WTC11 (cell line): ENCODE measurements around the gene REXO2. TPM values are rescaled to one million over a fixed set of nuclear protein-coding genes. Genes with fewer than 3 reads are reported as not detected.

Experiments used
- ATAC-seq: fragments of 200-7000 bp; cut with Tn5 transposase; 2 replicates; pipeline ENCODE4 v1.10.0; 2021; ENCODE audit warnings: mild to moderate bottlenecking, moderate library complexity
- CTCF ChIA-PET: fragments of 300-600 bp; sonication (Branson Sonifier 250); formaldehyde crosslinking; loops from one replicate; lab custom pipeline; 2021; ENCODE audit warnings: antibody characterized with exemption; lab: Charles Lee
- POLR2A ChIA-PET: fragments of 350-600 bp; sonication (Branson Sonifier 250); formaldehyde crosslinking; loops from one replicate; lab custom pipeline; 2021; ENCODE audit warnings: antibody characterized with exemption; lab: Charles Lee
- DNase-seq: peaks from one replicate; pipeline ENCODE4 v3.0.0; 2021; ENCODE audit warnings: low spot score
- H3K27ac Mint-ChIP-seq: 2 replicates; pipeline ENCODE4 v1.8.0; 2021; ENCODE audit warnings: mixed read lengths
- H3K27me3 Mint-ChIP-seq: 2 replicates; pipeline ENCODE4 v1.8.0; 2021; ENCODE audit warnings: low read depth, mild to moderate bottlenecking, moderate library complexity, mixed read lengths
- H3K36me3 Mint-ChIP-seq: 2 replicates; pipeline ENCODE4 v1.8.0; 2021; ENCODE audit warnings: mixed read lengths
- H3K4me1 Mint-ChIP-seq: 2 replicates; pipeline ENCODE4 v1.8.0; 2022; ENCODE audit warnings: mixed read lengths
- H3K4me3 Mint-ChIP-seq: 2 replicates; pipeline ENCODE4 v1.8.0; 2021; ENCODE audit warnings: mild to moderate bottlenecking, moderate library complexity, mixed read lengths
- H3K9me3 Mint-ChIP-seq: 2 replicates; pipeline ENCODE4 v1.8.0; 2021; ENCODE audit warnings: mixed read lengths
- ATF6 ChIP-seq: sonication (generic); formaldehyde crosslinking; IDR thresholded peaks from 2 replicates; pipeline ENCODE4 v1.8.1; 2023; ENCODE audit warnings: mild to moderate bottlenecking, missing genetic modification reagents
- E2F1 ChIP-seq: sonication (generic); formaldehyde crosslinking; IDR thresholded peaks from 2 replicates; pipeline ENCODE4 v1.8.0; 2022; ENCODE audit warnings: mild to moderate bottlenecking, missing genetic modification reagents
- ERG ChIP-seq: fragments of 250-450 bp; sonication (Bioruptor Pico); IDR thresholded peaks from 2 replicates; pipeline ENCODE4 v1.8.0; 2021; ENCODE audit warnings: mild to moderate bottlenecking
- JUN ChIP-seq: sonication (generic); formaldehyde crosslinking; IDR thresholded peaks from 2 replicates; pipeline ENCODE4 v1.8.0; 2023; ENCODE audit warnings: mild to moderate bottlenecking, missing genetic modification reagents
- NFYB ChIP-seq: sonication (generic); formaldehyde crosslinking; conservative IDR thresholded peaks from 2 replicates; pipeline ENCODE4 v1.8.0; 2022; ENCODE audit warnings: low read depth, missing genetic modification reagents
- NR2C2 ChIP-seq: sonication (generic); formaldehyde crosslinking; IDR thresholded peaks from 2 replicates; pipeline ENCODE4 v1.8.0; 2022; ENCODE audit warnings: mild to moderate bottlenecking, missing genetic modification reagents
- PRDM15 ChIP-seq: sonication (generic); formaldehyde crosslinking; IDR thresholded peaks from 2 replicates; pipeline ENCODE4 v1.8.0; 2022; ENCODE audit warnings: missing genetic modification reagents
- SMAD3 ChIP-seq: sonication (generic); formaldehyde crosslinking; IDR thresholded peaks from 2 replicates; pipeline ENCODE4 v1.8.0; 2022; ENCODE audit warnings: missing genetic modification reagents, mild to moderate bottlenecking, borderline replicate concordance
- STAT6 ChIP-seq: sonication (generic); formaldehyde crosslinking; conservative IDR thresholded peaks from 2 replicates; pipeline ENCODE4 v1.8.1; 2023; ENCODE audit warnings: mild to moderate bottlenecking, low read depth, missing genetic modification reagents, moderate library complexity
- TP53 ChIP-seq: sonication (generic); formaldehyde crosslinking; IDR thresholded peaks from 2 replicates; pipeline ENCODE4 v1.8.1; 2023; ENCODE audit warnings: mild to moderate bottlenecking, missing genetic modification reagents
- ZBTB21 ChIP-seq: sonication (generic); formaldehyde crosslinking; IDR thresholded peaks from 2 replicates; pipeline ENCODE4 v1.8.1; 2023; ENCODE audit warnings: mild to moderate bottlenecking, missing genetic modification reagents, borderline replicate concordance
- ZBTB43 ChIP-seq: sonication (generic); formaldehyde crosslinking; IDR thresholded peaks from 2 replicates; pipeline ENCODE4 v1.8.1; 2023; ENCODE audit warnings: mild to moderate bottlenecking, missing genetic modification reagents
- ZNF138 ChIP-seq: sonication (generic); formaldehyde crosslinking; conservative IDR thresholded peaks from 2 replicates; pipeline ENCODE4 v1.8.1; 2022; ENCODE audit warnings: mild to moderate bottlenecking, moderate library complexity, missing genetic modification reagents
- total RNA-seq: library from RNA; stranded (reverse); gene quantifications from 3 replicates; pipeline ENCODE4 v1.2.3, GENCODE V29; 2021
- TF ChIP-seq, protein P1 (sequence below): sonication (generic); formaldehyde crosslinking; IDR thresholded peaks from 2 replicates; pipeline ENCODE4 v1.8.1; 2023; ENCODE audit warnings: mild to moderate bottlenecking, missing genetic modification reagents, moderate library complexity
- TF ChIP-seq, protein P2 (sequence below): fragments of 250-450 bp; sonication (Bioruptor Pico); conservative IDR thresholded peaks from 2 replicates; pipeline ENCODE4 v1.9.0; 2021; ENCODE audit warnings: mild to moderate bottlenecking

Gene REXO2
- total RNA-seq, 1 experiment from 2014 or later: 98.8 TPM

- TF ChIP-seq ZBTB43: no peak
- no peak for TF ChIP-seq ATF6 (CRISPR knock-in tag)
- TF ChIP-seq ZBTB21 (CRISPR knock-in tag): no peak
- TF ChIP-seq PRDM15: no peak
- TF ChIP-seq SMAD3 (CRISPR knock-in tag): no peak
- no peak for TF ChIP-seq STAT6
- TF ChIP-seq NR2C2 (CRISPR knock-in tag): no peak
- TF ChIP-seq, protein P1, sequence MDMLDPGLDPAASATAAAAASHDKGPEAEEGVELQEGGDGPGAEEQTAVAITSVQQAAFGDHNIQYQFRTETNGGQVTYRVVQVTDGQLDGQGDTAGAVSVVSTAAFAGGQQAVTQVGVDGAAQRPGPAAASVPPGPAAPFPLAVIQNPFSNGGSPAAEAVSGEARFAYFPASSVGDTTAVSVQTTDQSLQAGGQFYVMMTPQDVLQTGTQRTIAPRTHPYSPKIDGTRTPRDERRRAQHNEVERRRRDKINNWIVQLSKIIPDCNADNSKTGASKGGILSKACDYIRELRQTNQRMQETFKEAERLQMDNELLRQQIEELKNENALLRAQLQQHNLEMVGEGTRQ (CRISPR knock-in tag): no peak
Observed at GRCh38 chr11:114440121-114440860, 1.0 kb downstream of the REXO2 start (continued).

- Mint-ChIP-seq H3K4me3 (peak overlapping the region; percentile 59), H3K27ac (no peak overlapping the region; the same call in none of the 2 replicates), H3K27me3 (no peaks in the 10 kb centered on the region), H3K4me1 (peaks cover 53% of the 10 kb centered on the region), H3K9me3 (no peaks in the 10 kb centered on the region), H3K36me3 (peaks cover 32% of the 10 kb centered on the region)
- no peak for ATAC-seq
- no peak for DNase-seq
- ChIA-PET POLR2A (no interaction called here), CTCF (no interaction called here)
- TF ChIP-seq, protein P2, sequence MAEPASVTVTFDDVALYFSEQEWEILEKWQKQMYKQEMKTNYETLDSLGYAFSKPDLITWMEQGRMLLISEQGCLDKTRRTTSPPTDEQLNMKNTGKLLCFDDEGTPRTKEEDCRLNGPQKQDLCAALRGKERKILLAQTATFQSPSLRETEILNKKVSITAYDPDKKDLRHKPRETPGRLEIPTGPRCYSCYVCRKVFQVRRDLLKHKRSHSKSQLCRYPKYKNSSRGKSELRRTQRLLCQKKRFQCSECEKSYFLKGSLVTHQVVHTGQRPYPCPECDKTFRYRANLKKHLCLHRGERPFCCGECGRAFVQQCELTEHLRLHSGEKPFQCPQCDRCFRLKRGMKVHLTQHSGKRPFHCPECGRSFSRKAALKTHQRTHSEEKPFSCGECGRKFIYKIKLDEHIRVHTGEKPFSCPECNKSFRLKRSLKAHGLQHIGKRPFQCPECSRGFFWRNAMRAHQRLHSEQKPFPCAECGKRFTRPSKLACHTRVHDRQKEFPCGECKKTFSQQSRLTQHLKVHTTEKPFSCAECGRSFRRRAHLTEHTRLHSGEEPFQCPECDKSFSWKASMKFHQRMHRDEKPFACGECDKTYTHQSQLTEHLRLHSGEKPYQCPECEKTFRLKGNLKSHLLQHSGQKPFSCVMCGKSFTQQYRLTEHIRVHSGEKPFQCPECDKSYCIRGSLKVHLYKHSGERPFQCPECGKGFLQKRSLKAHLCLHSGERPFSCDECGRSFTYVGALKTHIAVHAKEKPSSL (CRISPR knock-in tag): no peak
- TF ChIP-seq JUN (CRISPR knock-in tag) (no peak), NFYB (CRISPR knock-in tag) (no peak), TP53 (no peak), ATF6 (CRISPR knock-in tag) (no peak), ZNF138 (CRISPR knock-in tag) (no peak), ERG (no peak), E2F1 (CRISPR knock-in tag) (no peak)
Observed at GRCh38 chr11:114440971-114441763, 1.9 kb downstream of the REXO2 start.
